ENCODE data around the gene ARGLU1. TPM values are rescaled to one million over a fixed set of nuclear protein-coding genes. Genes with fewer than 3 reads are reported as not detected.

ARGLU1 gene
- total RNA-seq, 1 donor from 2014 or later: 43.0 TPM

DNA sequence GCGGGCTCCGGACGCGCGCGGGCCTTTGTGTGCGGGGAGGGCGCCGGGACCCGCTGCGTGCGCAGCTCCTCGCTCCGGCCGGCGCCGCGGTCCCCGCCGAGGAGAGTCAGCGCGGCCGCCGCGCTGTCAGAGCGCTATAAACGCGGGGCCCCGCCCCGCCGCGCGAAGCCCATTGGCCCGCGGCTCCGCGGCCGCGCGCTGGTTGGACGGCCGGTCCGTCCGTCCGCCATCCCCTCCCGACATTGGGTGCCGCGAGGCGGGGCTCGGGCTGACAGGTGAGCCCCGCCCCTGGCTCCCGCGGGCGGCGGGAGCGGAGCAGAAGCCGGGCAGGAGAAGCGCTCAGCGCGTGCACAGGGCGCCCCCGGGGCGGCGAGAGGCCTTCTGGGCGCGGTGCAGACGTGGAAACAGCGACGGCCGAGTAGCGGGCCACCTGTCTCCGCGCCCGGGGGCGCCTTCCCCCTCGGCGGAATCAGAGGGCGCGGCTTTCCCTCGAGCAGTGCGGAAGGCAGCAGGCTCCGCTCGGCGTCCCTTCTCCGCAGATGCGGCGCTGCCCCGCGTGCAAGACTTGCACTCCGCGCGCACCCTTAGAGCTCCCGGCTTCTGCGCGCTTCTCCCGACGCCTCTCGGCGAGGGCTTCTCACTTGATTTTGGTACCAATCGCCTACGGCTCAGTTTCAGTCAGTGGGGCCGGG lies 32.2 kb downstream of the ARGLU1 start, which contains the start of gene EFNB2:
Gene EFNB2, minus strand, starts transcription at position 111 of the 692 bp plus-strand sequence. CDS start 698 bp downstream, outside the sequence.
- H3K4me3 ChIP-seq (ENCODE audit: low read depth, low read length): peak within 1 kb of the TSS; percentile 78
- DNase-seq (ENCODE audit: low read depth): no peak
- TF ChIP-seq, protein P1, sequence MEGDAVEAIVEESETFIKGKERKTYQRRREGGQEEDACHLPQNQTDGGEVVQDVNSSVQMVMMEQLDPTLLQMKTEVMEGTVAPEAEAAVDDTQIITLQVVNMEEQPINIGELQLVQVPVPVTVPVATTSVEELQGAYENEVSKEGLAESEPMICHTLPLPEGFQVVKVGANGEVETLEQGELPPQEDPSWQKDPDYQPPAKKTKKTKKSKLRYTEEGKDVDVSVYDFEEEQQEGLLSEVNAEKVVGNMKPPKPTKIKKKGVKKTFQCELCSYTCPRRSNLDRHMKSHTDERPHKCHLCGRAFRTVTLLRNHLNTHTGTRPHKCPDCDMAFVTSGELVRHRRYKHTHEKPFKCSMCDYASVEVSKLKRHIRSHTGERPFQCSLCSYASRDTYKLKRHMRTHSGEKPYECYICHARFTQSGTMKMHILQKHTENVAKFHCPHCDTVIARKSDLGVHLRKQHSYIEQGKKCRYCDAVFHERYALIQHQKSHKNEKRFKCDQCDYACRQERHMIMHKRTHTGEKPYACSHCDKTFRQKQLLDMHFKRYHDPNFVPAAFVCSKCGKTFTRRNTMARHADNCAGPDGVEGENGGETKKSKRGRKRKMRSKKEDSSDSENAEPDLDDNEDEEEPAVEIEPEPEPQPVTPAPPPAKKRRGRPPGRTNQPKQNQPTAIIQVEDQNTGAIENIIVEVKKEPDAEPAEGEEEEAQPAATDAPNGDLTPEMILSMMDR (conservative IDR thresholded peaks at IDR 0.05; ENCODE audit: low read depth, low read length): no peak

DNA sequence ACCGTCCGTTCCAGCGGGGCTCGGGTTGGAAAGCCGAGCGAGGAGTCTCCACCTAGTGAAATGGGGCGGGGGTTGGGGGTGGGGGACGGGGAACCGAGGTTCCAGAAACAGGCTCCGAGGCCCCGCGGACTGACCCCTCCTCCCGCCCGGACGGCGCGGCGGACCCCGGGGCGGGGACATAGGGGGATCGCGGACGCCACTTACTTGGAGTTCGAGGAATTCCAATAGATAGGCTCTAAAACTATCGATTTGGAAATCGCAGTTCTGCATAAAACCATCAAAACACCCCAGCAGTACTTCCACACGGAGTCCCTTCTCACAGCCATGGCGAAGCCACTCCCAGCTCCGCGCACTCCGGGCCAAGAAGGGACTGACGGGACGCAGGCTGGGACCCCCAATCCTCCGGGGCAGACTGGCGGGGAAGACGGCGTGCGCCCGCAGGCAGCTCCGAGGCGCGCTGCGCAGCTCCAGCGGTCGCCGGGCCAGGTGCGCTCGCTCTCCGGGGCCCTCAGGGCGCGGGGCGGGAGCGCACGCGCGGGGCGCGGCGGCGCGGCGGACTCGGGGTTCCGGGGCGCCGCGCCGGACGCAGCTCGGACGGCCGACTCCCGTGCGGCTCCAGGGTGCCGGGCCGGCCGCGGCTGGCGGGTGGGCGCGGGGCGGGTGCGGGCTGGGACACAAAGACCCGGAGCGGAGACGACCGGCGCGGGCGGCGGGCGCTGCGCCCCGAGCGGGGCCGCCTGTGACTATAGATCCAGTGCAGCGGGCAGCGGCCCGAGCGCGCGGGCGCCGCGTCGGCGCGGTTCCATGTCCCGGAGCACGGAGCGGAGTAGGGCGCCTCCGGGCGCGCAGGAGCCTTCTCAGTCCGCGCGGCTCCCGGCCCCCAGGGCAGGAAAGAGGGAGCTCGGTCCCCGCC lies 33.0 kb downstream of the ARGLU1 start:
- H3K4me3 ChIP-seq (ENCODE audit: low read depth, low read length): peak overlapping the region; percentile 78
- TF ChIP-seq, protein P1 (conservative IDR thresholded peaks at IDR 0.05; ENCODE audit: low read depth, low read length): no peak
- no peak for DNase-seq (ENCODE audit: low read depth)

DNA sequence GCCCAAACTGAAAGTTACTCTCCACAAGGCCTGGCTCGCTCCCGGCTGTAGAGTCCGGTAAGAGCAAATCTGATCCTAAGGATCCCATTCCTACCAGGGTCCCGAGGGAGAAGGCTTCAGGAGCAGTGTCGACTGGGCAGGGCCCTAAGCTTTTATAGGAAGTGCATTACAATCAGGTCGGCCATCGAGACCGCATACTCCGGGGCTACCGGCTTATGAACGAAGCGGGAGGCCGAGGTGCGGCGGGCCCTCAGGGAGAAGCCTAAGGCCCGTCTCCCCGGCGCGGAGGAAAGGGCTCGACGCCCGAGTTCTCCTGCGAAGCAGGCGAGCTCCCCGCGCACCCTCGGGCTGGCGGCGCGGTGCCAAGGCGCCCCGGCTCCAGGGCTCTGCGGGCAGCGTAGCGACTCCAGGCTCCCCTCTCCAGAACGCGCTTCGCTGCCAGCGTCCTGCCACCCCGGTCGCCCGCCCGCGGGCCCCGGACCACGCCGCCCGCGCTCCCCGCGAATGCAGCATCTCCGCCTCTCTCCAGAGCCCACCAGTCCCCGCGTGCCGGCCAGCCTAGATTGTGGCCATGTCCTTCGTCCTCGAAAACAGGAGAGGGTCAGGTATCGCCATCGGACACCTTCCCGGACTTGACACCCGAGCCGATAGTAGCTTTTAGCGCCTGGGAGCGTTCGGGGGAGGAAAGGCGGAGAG lies 33.8 kb downstream of the ARGLU1 start:
- TF ChIP-seq, protein P1 (conservative IDR thresholded peaks at IDR 0.05; ENCODE audit: low read depth, low read length): peak; percentile 14
- peak overlapping the region; percentile 78 for H3K4me3 ChIP-seq (ENCODE audit: low read depth, low read length)
- DNase-seq (ENCODE audit: low read depth): no peak

DNA sequence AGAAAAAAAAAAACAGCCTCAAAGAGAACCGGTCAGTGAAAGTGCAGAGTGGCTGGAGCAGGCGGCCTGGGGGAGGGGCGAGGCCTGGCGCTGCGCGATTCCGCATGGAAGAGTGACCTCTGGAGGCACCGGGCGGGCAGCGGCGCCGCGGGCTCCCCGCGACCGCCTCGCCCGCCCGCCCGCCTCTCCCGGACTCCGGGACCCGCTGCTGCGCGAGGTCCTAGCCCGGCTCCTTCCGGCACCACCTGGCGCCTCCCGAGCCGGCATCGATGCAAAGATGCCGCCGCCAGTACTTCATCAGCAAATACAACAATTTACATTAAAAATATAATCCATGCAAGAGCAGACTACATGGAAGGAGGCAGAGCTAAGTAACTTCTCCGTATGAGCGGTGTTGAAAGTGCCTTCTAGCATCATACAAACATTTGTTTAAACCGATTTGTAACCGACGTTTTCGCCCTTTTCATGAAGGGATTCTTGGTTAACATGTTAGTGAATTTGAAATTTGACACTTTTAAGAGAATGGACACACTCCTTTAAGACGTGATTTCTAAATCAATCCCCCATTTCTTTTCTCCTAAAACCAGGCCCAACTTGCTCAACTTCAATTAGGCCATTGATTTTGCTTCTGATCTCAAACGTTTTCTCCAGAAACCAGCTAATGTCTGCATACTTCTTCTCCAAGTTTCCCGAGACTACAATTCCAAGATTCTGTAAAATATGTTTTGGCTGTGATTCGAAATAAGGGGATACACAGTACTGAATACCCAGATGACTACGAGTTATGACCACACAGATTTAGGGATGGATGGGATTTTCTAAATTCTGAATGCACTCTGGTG lies 34.6 kb downstream of the ARGLU1 start:
- peak overlapping the region; percentile 78 for H3K4me3 ChIP-seq (ENCODE audit: low read depth, low read length)
- TF ChIP-seq, protein P1 (conservative IDR thresholded peaks at IDR 0.05; ENCODE audit: low read depth, low read length): peak; percentile 52
- peak; percentile 48 for DNase-seq (ENCODE audit: low read depth)

GRCh38 chr13:106532111-106532929 lies 35.6 kb downstream of the ARGLU1 start:
- peak overlapping the region; percentile 78 for H3K4me3 ChIP-seq (ENCODE audit: low read depth, low read length)
- TF ChIP-seq, protein P1 (conservative IDR thresholded peaks at IDR 0.05; ENCODE audit: low read depth, low read length): no peak
- DNase-seq (ENCODE audit: low read depth): no peak
